HG02970 (cell line): ENCODE measurements around the gene CYP2A6.
"Not testable (repeated sequence)": the region's sequence is repeated elsewhere in the genome, so short reads cannot be mapped to it uniquely, and the experiment has no call there.

Source experiments
- ATAC-seq: cut with Tn5 transposase; IDR thresholded peaks from one replicate; pipeline ENCODE4 v1.9.1; 2021; ENCODE audit warnings: mild to moderate bottlenecking, moderate library complexity, moderate number of reproducible peaks; ENCODE audit not compliant: unreplicated experiment, low FRiP score

Gene CYP2A6

GRCh38 chr19:40822161-40822560 is 28.1 kb downstream of the CYP2A6 start:
- no peak for ATAC-seq

DNA sequence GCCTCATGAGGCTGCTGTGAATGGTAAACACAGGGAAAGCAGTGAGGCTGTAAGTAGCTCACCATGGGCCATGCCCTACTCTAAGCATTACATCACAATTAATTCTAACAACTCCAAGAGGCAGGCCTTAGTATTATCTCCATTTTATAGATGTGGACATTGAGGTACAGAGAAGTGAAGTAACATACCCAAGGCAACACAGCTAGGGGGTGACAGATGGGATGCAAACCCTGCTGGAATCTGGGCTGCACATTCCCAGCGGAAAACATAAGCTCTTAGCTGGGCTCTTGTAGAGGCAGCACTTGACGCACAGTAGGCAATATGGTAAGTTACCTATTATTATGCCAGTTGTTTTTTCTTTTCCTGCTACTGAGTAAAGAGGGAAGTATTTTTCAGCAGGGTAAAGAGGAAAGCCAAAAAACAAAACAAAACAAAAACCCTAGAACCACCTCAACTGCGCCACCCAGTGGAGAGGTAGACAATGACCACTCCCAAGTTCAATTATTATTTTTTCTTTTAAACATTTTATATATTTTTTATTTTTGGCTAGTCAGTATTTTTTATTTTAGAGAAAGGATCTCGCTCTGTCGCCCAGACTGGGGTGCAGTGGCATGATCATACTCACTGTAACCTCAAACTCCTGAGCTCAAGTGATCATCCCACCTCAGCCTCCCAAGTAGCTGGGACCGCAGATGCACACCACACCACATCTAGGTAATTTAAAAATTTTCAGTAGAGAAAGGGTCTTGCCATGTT is 30.6 kb downstream of the CYP2A6 start:
- not testable (repeated sequence) for ATAC-seq

DNA sequence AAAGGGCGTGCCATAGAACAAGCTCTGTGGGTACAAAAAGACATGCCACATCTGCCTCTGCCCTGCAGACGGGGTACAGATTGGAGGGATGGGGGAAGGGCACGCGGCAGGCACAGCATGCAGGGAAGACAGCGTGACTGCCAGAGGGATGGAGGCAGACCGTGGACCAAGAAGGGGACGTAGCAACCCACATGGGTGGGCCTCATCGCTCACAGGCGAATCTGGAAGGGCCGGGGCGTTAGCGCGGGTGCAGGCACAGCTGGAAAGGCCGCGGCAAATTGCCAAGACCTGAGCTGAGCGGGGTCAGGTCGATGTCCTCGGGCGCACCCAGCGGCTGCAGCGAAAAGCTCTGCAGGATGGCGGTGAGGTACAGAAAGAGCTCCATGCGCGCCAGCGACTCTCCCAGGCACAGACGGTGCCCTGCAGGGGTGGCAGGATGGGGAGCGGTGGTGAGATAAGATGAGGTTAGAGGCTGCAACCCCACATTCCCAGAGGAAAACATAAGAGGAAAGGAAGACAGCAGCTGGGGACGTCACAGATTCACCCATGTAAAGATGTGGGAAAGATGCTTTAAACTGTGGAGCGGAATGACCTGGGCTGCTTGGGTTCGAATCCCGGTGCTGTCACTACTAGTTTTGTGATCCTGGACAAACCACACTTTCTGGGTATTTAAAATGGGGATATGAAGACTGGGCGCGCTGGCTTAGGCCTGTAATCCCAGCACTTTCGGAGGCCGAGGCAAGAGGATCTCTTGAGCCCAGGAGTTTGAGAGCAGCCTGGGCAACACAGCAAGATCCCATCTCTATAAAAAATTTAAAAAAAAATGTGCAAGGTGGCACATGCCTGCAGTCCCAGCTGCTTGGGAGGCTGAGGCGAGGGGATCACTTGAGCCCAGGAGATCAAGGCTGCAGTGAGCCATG is 31.5 kb downstream of the CYP2A6 start:
- ATAC-seq: not testable (repeated sequence)

- no peak for ATAC-seq
Measured at GRCh38 chr19:40815223-40815622, 35.0 kb downstream of the CYP2A6 start.

GRCh38 chr19:40813182-40813581 is 37.1 kb downstream of the CYP2A6 start:
- ATAC-seq: no peak

DNA sequence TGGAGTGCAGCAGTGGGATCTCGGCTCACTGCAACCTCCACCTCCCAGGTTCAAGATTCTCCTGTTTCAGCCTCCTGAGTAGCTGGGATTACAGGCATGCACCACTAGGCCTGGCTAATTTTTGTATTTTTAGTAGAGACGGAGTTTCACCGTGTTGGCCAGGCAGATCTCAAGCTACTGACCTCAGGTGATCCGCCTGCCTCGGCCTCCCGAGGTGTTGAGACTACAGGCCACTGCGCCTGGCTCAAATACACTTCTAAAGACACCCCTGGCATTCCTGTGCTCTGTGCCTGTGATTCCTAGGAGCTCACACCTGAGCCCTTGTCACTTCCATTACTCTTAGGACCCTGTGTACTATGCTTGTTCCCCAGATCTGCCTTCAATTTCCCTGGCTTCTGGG is 37.7 kb downstream of the CYP2A6 start:
- not testable (repeated sequence) for ATAC-seq

- ATAC-seq: no peak
Measured at GRCh38 chr19:40811478-40812341, 38.5 kb downstream of the CYP2A6 start.

DNA sequence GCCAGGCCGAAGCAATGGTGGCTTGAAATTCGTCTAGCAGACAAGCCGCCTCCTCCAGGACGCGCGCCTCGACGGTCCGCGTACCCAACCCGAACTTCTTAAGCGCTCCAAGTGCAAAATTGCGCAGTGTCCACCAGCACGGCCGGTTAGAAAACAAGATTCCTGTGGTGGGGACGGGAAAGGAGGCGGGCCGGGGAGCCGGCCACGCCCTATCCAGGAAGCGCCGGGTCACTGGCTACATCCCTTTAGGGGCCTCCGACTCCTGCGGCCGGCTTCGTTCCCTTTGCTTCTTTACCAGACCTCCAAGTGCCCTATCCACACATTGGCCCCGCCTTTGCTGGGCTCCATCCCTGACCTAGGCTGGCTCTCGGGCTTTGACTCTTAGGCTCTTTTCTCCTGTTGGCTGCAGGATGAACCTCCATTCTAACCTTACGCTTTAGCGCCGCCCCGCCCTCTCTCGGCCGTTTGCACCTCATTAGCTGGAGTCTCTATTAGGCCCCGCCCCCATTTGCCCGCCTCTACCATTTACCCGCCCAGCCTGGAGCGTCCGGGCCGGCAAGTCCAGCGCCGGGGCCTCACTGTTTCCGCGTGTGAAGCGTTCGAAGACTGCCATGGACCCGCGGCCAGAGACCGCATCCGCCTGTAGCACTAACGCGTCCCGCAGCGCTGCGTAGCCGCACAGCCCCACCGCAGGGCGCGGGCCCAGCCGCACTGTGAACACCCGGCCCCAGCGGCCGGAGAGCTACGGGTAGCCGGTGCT is 39.4 kb downstream of the CYP2A6 start:
- ATAC-seq: peak; percentile 58

- ATAC-seq: no peak
Measured at GRCh38 chr19:40810160-40810559, 40.1 kb downstream of the CYP2A6 start.

- ATAC-seq: no peak
Measured at GRCh38 chr19:40809358-40810086, 40.7 kb downstream of the CYP2A6 start.

DNA sequence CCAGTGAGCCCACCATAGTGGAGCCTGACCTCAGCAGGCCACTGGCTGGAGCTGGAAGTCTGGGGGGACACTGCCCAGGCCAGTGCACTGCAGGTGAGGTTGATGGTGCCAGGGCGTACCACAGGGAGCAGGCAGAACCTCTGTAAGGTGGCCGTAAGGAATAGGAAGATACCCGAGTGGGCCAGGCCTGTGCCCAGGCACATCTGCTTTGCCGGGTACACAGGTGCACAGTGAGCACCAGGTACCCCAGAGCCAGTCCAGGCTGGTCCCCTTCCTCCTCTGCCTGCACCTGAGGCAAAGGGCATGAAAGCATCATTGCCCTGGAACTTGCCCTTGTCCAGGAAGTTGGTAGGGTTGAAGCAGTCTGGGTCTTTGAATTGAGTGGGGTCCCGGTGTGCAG is 41.8 kb downstream of the CYP2A6 start:
- no peak for ATAC-seq

DNA sequence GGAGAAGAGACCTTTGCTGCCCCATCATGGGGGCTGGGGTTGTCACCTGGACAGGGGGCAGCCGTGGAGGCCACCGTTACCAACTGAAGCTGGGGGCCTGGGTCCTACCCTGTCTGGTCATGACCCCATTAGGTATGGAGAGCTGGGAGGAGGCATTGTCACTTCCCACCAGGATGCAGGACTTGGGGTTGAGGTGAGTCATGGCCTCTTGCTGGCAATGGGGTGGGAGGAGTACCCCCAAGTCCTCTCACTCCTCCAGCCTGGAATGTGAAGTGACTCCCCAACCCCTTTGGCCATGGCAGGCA is 42.3 kb downstream of the CYP2A6 start:
- ATAC-seq: no peak

GRCh38 chr19:40807147-40808020 is 42.9 kb downstream of the CYP2A6 start:
- no peak for ATAC-seq

DNA sequence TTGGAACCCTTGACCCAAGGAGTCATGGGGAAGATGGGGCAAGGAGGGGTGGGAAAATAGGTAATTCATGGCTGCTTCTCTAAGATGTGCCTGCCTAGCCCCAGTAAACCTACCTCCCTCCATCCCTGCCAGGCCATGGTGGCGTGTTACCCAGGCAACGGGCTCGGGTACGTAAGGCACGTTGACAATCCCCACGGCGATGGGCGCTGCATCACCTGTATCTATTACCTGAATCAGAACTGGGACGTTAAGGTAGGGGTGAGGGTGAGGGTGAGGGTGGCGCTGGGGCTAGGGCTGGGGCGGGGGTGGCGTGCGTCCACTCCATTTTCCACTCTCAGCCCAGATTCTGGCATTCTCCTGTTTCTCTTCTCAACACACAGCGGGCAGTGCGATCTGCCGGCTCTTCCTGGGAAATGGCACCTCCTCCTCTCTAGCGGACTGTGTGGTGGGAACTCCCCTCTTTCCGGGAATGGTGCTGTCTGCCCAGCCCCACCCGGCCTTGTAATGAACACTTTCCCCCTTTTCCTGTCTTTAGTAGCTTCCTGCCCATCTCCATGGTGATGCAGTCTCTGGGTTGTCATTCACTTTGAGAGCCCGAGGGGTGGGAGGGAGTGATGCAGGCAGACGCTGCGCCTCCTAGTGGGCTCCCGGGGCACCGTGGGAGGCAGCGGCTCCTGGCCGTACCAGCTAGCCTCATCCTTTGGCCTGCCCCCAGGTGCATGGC is 43.7 kb downstream of the CYP2A6 start:
- ATAC-seq: no peak

DNA sequence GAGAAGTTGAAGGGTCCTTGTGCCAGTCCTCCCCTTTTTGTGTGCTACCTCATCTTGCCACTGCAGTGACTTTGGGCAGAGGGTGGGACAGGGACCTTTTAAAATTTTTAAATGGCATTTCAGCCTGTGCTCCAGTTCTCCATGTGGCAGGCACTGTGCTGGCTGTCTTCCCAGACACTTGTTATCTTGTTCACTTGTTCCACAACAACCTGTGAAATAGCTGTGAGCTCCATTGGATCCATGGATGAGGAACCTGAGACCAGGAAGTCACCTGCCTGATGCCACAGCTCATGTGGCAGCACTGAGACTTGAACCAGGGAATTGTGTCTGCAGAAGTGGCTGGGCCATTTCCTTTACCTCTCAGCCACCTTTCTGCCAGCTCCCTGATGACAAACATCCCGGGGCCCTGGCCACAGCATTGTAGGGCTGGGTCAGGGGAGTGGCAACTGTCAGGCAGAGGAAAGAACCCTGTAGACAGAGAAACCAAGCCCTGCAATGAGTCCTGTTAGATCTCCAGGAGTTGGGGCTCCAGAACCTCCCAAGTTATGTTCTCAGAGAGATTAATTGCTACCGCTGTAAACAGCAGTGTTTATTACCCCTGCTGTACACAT is 44.9 kb downstream of the CYP2A6 start:
- no peak for ATAC-seq

GRCh38 chr19:40804783-40805242 is 45.4 kb downstream of the CYP2A6 start:
- no peak for ATAC-seq
